A549 (cell line): Measurements from ENCODE around the gene LSM14B. TPM values are rescaled to one million over a fixed set of nuclear protein-coding genes. Genes with fewer than 3 reads are reported as not detected.

Source experiments
- ATAC-seq, 2 experiments: fragments of 200-7000 bp in 1 of 2; fragments of >200 bp in 1 of 2; cut with Nextera tagmentation in 1 of 2; cut with Tn5 transposase in 1 of 2; 3 replicates each; pipeline versions ENCODE4 v1.8.0 to v1.9.1; 2018 to 2020; ENCODE audit warnings: mild to moderate bottlenecking in 1 of 2, moderate library complexity in 1 of 2
- CTCF ChIA-PET: fragments of 300-600 bp; sonication (Branson Sonifier 250); formaldehyde crosslinking; extraction: SDS; loops from one replicate; lab custom pipeline; 2021; ENCODE audit warnings: antibody characterized with exemption, inconsistent platforms; lab: Yijun Ruan, JAX
- POLR2A ChIA-PET: fragments of 350-600 bp; formaldehyde crosslinking; extraction: SDS; loops from one replicate; lab custom pipeline; 2021; ENCODE audit warnings: antibody characterized with exemption, inconsistent platforms; lab: Yijun Ruan, JAX
- DNase-seq, 2 experiments: peaks; one replicate each; pipeline versions ENCODE4 v3.0.0 to v3.0.0-alpha.2; 2011 to 2016; ENCODE audit warnings: low read depth in 1 of 2, low spot score in 1 of 2
- FAIRE-seq: peaks from 2 replicates; lab custom pipeline; 2011; peaks lifted over from hg19 to GRCh38; lab: Jason Lieb, UNC
- H3K27ac ChIP-seq, 2 experiments: fragments of >200 bp; sonication (Bioruptor Twin); formaldehyde crosslinking; 3 replicates each; pipeline ENCODE4 v1.5.1; 2016 to 2017
- H3K4me1 ChIP-seq: fragments of >200 bp; sonication (Bioruptor Twin); formaldehyde crosslinking; 3 replicates; pipeline ENCODE4 v1.6.1; 2016
- H3K4me2 ChIP-seq: fragments of >200 bp; sonication (Bioruptor Twin); formaldehyde crosslinking; 3 replicates; pipeline ENCODE4 v1.6.1; 2016
- H3K4me3 ChIP-seq: fragments of >200 bp; sonication (Bioruptor Twin); formaldehyde crosslinking; 3 replicates; pipeline ENCODE4 v1.5.1; 2016
- H3K9me3 ChIP-seq: fragments of >200 bp; sonication (Bioruptor Twin); formaldehyde crosslinking; 3 replicates; pipeline ENCODE4 v1.6.1; 2016
- BHLHE40 ChIP-seq: IDR thresholded peaks from 2 replicates; pipeline ENCODE4 v1.6.1; 2012; ENCODE audit warnings: low read depth, low read length, inconsistent platforms
- CBX8 ChIP-seq: fragments of 200-600 bp; sonication (generic); IDR thresholded peaks from 2 replicates; pipeline ENCODE4 v1.6.1; 2016
- CEBPB ChIP-seq, 2 experiments: fragments of >200 bp in 1 of 2; sonication (Bioruptor Twin) in 1 of 2; formaldehyde crosslinking in 1 of 2; IDR thresholded peaks; 2 replicates each; pipeline ENCODE4 v1.6.1; 2012 to 2016
- CHD2 ChIP-seq: fragments of 150-350 bp; IDR thresholded peaks from 2 replicates; pipeline ENCODE4 v1.6.1; 2014; ENCODE audit warnings: low read length; ENCODE audit not compliant: partially characterized antibody
- CHD4 ChIP-seq: fragments of 200-600 bp; sonication (generic); IDR thresholded peaks from 2 replicates; pipeline ENCODE4 v1.6.1; 2016; ENCODE audit warnings: antibody characterized with exemption, mild to moderate bottlenecking, borderline replicate concordance
- ELK1 ChIP-seq: fragments of 150-350 bp; IDR thresholded peaks from 2 replicates; pipeline ENCODE4 v1.6.1; 2014; ENCODE audit warnings: low read depth, mild to moderate bottlenecking, low read length
- EP300 ChIP-seq, 2 experiments: fragments of >200 bp; sonication (Bioruptor Twin); formaldehyde crosslinking; IDR thresholded peaks; 2 replicates in 1 of 2; 3 replicates in 1 of 2; pipeline ENCODE4 v1.6.1; 2016 to 2017
- FOXS1 ChIP-seq: fragments of 250-450 bp; sonication (Bioruptor Pico); IDR thresholded peaks from 2 replicates; pipeline ENCODE4 v1.5.0; 2020; ENCODE audit warnings: mild to moderate bottlenecking, moderate library complexity
- HOXB13 ChIP-seq: fragments of 250-450 bp; sonication (Bioruptor Pico); IDR thresholded peaks from 2 replicates; pipeline ENCODE4 v1.5.0; 2020; ENCODE audit warnings: low read depth, mild to moderate bottlenecking, moderate library complexity
- JUN ChIP-seq, 2 experiments: fragments of >200 bp; sonication (Bioruptor Twin); formaldehyde crosslinking; IDR thresholded peaks; 2 replicates in 1 of 2; 3 replicates in 1 of 2; pipeline ENCODE4 v1.6.1; 2016 to 2017
- KDM5A ChIP-seq: fragments of 200-600 bp; sonication (generic); IDR thresholded peaks from 2 replicates; pipeline ENCODE4 v1.6.1; 2016; ENCODE audit warnings: antibody characterized with exemption, mild to moderate bottlenecking
- MAX ChIP-seq: IDR thresholded peaks from 2 replicates; pipeline ENCODE4 v1.6.1; 2012
- MYC ChIP-seq: IDR thresholded peaks from 2 replicates; pipeline ENCODE4 v1.6.1; 2012; ENCODE audit warnings: mild to moderate bottlenecking, inconsistent platforms, low read length, improper control_type of control experiment, borderline replicate concordance
- NR3C1 ChIP-seq: fragments of >200 bp; sonication (Bioruptor Twin); formaldehyde crosslinking; IDR thresholded peaks from 3 replicates; pipeline ENCODE4 v1.6.1; 2017
- PHF8 ChIP-seq: fragments of 200-600 bp; sonication (generic); IDR thresholded peaks from 2 replicates; pipeline ENCODE4 v1.6.1; 2016; ENCODE audit warnings: low read depth, mild to moderate bottlenecking, antibody characterized with exemption, moderate library complexity, borderline replicate concordance
- SREBF2 ChIP-seq: fragments of 450-650 bp; IDR thresholded peaks from 2 replicates; pipeline ENCODE4 v1.6.1; 2014; ENCODE audit warnings: mild to moderate bottlenecking, moderate library complexity
- TP53 ChIP-seq: fragments of 250-450 bp; sonication (Bioruptor Pico); IDR thresholded peaks from 2 replicates; pipeline ENCODE4 v1.5.0; 2021; ENCODE audit warnings: mild to moderate bottlenecking, moderate library complexity
- ZNF302 ChIP-seq: fragments of 250-450 bp; sonication (Bioruptor Pico); IDR thresholded peaks from 2 replicates; pipeline ENCODE4 v1.9.0; 2021; ENCODE audit warnings: inconsistent platforms, mild to moderate bottlenecking, moderate library complexity
- ZSCAN20 ChIP-seq: fragments of 250-450 bp; sonication (Bioruptor Pico); IDR thresholded peaks from 2 replicates; pipeline ENCODE4 v1.8.0; 2022; ENCODE audit warnings: mild to moderate bottlenecking, moderate library complexity
- WGBS: methylation state at CpG from one replicate; pipeline ENCODE4 v1.1.6; 2017; ENCODE audit errors: missing lambda C conversion rate; 5-methylcytosine and 5-hydroxymethylcytosine counted together
- polyA plus RNA-seq, 4 experiments: library from polyadenylated mRNA; depleted of rRNA in 3 of 4; stranded (reverse); fragments of >200 nt; fragmentation: RNase III in 1 of 4; extraction: RNeasy Plus Mini Kit Qiagen cat#74134 plus additional on column Dnase treatment in 1 of 4; gene quantifications; 2 replicates in 3 of 4; 3 replicates in 1 of 4; pipeline ENCODE4 v1.2.3, GENCODE V29; 2011 to 2017
- TF ChIP-seq, protein P1 (sequence below): fragments of 450-650 bp; IDR thresholded peaks from 2 replicates; pipeline ENCODE4 v1.6.1; 2014; ENCODE audit warnings: antibody characterized with exemption
- TF ChIP-seq, protein P2 (sequence below): IDR thresholded peaks from 2 replicates; pipeline ENCODE4 v1.6.1; 2012
- TF ChIP-seq, protein P3 (sequence below): fragments of 200-600 bp; sonication (generic); IDR thresholded peaks from 2 replicates; pipeline ENCODE4 v1.6.1; 2016; ENCODE audit warnings: antibody characterized with exemption, mild to moderate bottlenecking, moderate library complexity

LSM14B gene
- polyA plus RNA-seq, 2 of the 4 experiments (the other 2 are of a cell fraction), result 22.7 to 28.1 TPM

GRCh38 chr20:62105592-62105991 lies 16.7 kb upstream of the LSM14B start (continued):
- TF ChIP-seq, protein P1, sequence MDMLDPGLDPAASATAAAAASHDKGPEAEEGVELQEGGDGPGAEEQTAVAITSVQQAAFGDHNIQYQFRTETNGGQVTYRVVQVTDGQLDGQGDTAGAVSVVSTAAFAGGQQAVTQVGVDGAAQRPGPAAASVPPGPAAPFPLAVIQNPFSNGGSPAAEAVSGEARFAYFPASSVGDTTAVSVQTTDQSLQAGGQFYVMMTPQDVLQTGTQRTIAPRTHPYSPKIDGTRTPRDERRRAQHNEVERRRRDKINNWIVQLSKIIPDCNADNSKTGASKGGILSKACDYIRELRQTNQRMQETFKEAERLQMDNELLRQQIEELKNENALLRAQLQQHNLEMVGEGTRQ, result no peak
- no peak for TF ChIP-seq MAX
- TF ChIP-seq ELK1, result no peak
- no peak for TF ChIP-seq CHD4
- no peak for TF ChIP-seq CEBPB (IDR thresholded peaks at IDR 0.05)
- TF ChIP-seq JUN (IDR thresholded peaks at IDR 0.05), result no peak

- POLR2A ChIA-PET, result no interaction called here
- ATAC-seq (no peak), FAIRE-seq (no peak), DNase-seq (no peak)
- Histone ChIP-seq H3K4me3 (no peak overlapping the region), H3K9me3 (peaks cover 82% of the 10 kb centered on the region), H3K4me1 (no peaks in the 10 kb centered on the region), H3K4me2 (no peak overlapping the region), H3K27ac (no peak overlapping the region)
- CTCF ChIA-PET, result no interaction called here
- WGBS, result 76% methylated on average over 6 of the region's 6 CpGs
- TF ChIP-seq HOXB13 (CRISPR knock-in tag) (no peak), CHD2 (no peak), ZSCAN20 (CRISPR knock-in tag) (no peak), BHLHE40 (no peak), NR3C1 (no peak), ZNF302 (no peak), TP53 (CRISPR knock-in tag) (no peak), MYC (no peak), SREBF2 (no peak), CEBPB (IDR thresholded peaks at IDR 0.05) (no peak), FOXS1 (CRISPR knock-in tag) (no peak), KDM5A (no peak), EP300 (IDR thresholded peaks at IDR 0.05) (no peak), PHF8 (no peak), CBX8 (no peak)
- TF ChIP-seq, protein P1, result no peak
- TF ChIP-seq, protein P2, sequence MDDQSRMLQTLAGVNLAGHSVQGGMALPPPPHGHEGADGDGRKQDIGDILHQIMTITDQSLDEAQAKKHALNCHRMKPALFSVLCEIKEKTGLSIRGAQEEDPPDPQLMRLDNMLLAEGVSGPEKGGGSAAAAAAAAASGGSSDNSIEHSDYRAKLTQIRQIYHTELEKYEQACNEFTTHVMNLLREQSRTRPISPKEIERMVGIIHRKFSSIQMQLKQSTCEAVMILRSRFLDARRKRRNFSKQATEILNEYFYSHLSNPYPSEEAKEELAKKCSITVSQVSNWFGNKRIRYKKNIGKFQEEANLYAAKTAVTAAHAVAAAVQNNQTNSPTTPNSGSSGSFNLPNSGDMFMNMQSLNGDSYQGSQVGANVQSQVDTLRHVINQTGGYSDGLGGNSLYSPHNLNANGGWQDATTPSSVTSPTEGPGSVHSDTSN, result no peak
- TF ChIP-seq, protein P3, sequence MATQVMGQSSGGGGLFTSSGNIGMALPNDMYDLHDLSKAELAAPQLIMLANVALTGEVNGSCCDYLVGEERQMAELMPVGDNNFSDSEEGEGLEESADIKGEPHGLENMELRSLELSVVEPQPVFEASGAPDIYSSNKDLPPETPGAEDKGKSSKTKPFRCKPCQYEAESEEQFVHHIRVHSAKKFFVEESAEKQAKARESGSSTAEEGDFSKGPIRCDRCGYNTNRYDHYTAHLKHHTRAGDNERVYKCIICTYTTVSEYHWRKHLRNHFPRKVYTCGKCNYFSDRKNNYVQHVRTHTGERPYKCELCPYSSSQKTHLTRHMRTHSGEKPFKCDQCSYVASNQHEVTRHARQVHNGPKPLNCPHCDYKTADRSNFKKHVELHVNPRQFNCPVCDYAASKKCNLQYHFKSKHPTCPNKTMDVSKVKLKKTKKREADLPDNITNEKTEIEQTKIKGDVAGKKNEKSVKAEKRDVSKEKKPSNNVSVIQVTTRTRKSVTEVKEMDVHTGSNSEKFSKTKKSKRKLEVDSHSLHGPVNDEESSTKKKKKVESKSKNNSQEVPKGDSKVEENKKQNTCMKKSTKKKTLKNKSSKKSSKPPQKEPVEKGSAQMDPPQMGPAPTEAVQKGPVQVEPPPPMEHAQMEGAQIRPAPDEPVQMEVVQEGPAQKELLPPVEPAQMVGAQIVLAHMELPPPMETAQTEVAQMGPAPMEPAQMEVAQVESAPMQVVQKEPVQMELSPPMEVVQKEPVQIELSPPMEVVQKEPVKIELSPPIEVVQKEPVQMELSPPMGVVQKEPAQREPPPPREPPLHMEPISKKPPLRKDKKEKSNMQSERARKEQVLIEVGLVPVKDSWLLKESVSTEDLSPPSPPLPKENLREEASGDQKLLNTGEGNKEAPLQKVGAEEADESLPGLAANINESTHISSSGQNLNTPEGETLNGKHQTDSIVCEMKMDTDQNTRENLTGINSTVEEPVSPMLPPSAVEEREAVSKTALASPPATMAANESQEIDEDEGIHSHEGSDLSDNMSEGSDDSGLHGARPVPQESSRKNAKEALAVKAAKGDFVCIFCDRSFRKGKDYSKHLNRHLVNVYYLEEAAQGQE, result no peak
Observed at GRCh38 chr20:62111148-62111547, 11.1 kb upstream of the LSM14B start.
